LNCaP clone FGC (cell line): ENCODE data around the gene CRABP2.

Experiments
- DNase-seq: peaks from one replicate; pipeline ENCODE4 v3.0.0-alpha.2; 2011; ENCODE audit warnings: low read depth
- H3K4me3 ChIP-seq: 2 replicates; pipeline ENCODE4 v1.5.1; 2011; ENCODE audit warnings: mild to moderate bottlenecking, low read depth, low read length, control low read depth
- TF ChIP-seq, protein P1 (sequence below): IDR thresholded peaks from 2 replicates; pipeline ENCODE4 v1.5.1; 2012; ENCODE audit warnings: mild to moderate bottlenecking; ENCODE audit not compliant: control insufficient read depth, insufficient read depth; ENCODE audit errors: extremely low read depth

The CRABP2 gene

DNA sequence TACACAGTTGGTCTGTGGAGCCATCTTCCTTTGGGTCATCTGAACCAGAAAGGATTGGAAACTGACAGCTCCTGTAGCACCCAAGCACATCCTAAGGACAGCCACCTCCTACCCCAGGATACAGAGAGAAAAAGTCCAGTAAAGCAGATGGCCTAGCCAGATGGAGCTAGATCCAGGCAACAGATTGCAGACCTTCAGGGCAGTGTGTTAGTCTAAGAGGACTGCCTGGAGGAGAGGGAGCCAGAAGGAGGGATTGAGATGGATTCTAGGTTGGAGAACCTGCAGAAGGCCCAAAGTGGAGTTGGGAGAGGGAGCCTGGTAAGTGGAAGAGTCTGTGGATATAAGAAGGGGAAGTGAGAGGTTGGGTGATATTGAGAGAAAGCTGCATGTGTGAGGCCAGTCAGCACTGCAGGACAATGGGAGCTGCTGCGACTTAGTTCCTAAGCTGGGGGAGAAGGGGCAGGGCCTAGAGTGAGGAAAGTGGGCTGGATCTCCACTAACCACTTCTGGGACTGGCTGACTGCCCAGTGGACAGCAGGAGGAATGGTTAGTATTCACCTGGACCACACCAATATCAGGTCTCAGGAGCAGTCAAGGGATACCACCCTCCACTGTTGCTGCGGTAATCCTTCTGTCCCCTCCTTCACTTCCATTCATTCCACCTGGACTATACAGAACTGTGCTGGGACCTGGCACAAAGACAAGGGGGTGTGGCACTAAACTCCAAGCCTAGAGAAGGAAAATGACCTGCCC is 50.1 kb downstream of the CRABP2 start:
- TF ChIP-seq, protein P1, sequence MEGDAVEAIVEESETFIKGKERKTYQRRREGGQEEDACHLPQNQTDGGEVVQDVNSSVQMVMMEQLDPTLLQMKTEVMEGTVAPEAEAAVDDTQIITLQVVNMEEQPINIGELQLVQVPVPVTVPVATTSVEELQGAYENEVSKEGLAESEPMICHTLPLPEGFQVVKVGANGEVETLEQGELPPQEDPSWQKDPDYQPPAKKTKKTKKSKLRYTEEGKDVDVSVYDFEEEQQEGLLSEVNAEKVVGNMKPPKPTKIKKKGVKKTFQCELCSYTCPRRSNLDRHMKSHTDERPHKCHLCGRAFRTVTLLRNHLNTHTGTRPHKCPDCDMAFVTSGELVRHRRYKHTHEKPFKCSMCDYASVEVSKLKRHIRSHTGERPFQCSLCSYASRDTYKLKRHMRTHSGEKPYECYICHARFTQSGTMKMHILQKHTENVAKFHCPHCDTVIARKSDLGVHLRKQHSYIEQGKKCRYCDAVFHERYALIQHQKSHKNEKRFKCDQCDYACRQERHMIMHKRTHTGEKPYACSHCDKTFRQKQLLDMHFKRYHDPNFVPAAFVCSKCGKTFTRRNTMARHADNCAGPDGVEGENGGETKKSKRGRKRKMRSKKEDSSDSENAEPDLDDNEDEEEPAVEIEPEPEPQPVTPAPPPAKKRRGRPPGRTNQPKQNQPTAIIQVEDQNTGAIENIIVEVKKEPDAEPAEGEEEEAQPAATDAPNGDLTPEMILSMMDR, result no peak
- H3K4me3 ChIP-seq, result no peak overlapping the region
- DNase-seq, result no peak

DNA sequence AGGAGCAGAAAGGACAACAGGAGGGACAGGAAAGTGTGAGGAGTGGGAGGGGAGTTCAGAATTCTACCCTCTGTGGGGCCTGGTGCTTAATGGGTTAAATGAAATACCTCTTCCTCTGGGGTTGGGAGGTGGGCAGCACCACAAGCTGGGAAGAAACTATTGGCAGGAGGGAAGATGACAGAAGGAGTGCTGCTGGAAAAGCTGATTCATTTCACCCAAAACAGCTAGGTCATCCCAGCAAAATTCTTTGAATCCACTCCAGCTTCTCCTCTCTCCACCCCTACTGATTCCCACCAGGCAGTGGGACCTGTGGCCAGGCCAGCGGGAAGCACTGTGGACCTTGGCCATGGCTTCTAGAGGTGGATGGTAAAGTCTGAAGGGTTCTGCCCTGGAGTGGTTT is 50.7 kb downstream of the CRABP2 start:
- no peak overlapping the region for H3K4me3 ChIP-seq
- TF ChIP-seq, protein P1, result no peak
- no peak for DNase-seq

DNA sequence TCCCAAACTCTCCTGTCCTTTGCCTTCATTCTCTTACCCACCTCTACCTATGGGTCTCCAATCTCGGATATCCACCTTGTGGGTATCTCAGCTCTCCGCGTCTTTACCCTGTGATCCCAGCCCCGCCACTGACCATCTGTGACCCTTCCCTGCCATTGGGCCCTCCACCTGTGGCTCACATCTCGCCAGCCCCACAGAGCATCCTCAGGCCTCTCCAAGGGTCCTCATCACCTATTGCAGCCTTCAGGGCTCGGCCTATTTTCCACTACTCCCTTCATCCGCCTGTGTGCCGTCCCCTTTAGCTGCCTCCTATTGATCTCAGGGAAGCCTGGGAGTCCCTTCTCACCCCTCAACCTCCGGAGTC is 52.4 kb downstream of the CRABP2 start:
- TF ChIP-seq, protein P1, result no peak
- no peak overlapping the region for H3K4me3 ChIP-seq
- DNase-seq, result no peak

DNA sequence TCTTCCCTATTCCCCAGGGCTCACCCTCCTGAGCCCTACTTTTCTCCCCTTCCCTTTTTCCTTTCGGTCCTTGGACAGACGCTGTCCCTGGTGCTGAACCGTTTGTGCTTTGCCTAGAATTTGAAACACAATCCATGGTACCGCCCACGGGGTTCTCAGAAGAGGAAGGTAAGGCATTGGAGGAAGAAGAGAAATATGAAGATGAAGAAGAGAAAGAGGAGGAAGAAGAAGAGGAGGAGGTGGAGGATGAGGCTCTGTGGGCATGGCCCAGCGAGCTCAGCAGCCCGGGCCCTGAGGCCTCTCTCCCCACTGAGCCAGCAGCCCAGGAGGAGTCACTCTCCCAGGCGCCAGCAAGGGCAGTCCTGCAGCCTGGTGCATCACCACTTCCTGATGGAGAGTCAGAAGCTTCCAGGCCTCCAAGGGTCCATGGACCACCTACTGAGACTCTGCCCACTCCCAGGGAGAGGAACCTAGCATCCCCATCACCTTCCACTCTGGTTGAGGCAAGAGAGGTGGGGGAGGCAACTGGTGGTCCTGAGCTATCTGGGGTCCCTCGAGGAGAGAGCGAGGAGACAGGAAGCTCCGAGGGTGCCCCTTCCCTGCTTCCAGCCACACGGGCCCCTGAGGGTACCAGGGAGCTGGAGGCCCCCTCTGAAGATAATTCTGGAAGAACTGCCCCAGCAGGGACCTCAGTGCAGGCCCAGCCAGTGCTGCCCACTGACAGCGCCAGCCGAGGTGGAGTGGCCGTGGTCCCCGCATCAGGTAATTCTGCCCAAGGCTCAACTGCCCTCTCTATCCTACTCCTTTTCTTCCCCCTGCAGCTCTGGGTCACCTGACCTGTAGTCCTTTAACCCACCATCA is 53.0 kb downstream of the CRABP2 start:
- DNase-seq, result no peak
- H3K4me3 ChIP-seq, result no peak overlapping the region
- TF ChIP-seq, protein P1, result no peak
